ENCODE data around the gene GPR108. TPM values are rescaled to one million over a fixed set of nuclear protein-coding genes. Genes with fewer than 3 reads are reported as not detected.
A peak's percentile ranks its signal among the peaks of the same experiment; 100 is the strongest.
"Not testable (repeated sequence)": the region's sequence is repeated elsewhere in the genome, so short reads cannot be mapped to it uniquely, and the experiment has no call there.

Gene GPR108
- total RNA-seq, 2 experiments from 2014 or later: 72.1 to 75.4 TPM

GRCh38 chr19:6771648-6772027 lies 34.3 kb upstream of the GPR108 start:
- ChIA-PET CTCF (interaction anchor here (0.8 to 4.0 kb wide), 11 partner anchors 20 to 255 kb away, joined by 3 to 38 read pairs (median 6); partner anchors contain the start of gene GPR108), POLR2A (interaction anchor here (1.4 to 5.8 kb wide), 6 partner anchors 11 to 102 kb away, joined by 4 to 59 read pairs (median 5); partner anchors contain the start of gene GPR108)
- H3K36me3 Mint-ChIP-seq: peaks cover 24% of the 10 kb centered on the region
- DNase-seq, H3K9me3 Mint-ChIP-seq, H3K27me3 Mint-ChIP-seq: not testable (repeated sequence)
- H3K4me1 Mint-ChIP-seq (ENCODE audit: low read depth): peaks cover 43% of the 10 kb centered on the region
- H3K27ac Mint-ChIP-seq: peak overlapping the region; percentile 95
- intact Hi-C loops (cut with micrococcal nuclease): loop anchor here (1.0 kb wide), 2 partner anchors 30 to 91 kb away; no protein-coding TSS in a partner anchor
- H3K4me3 Mint-ChIP-seq: peak overlapping the region; percentile 96

DNA sequence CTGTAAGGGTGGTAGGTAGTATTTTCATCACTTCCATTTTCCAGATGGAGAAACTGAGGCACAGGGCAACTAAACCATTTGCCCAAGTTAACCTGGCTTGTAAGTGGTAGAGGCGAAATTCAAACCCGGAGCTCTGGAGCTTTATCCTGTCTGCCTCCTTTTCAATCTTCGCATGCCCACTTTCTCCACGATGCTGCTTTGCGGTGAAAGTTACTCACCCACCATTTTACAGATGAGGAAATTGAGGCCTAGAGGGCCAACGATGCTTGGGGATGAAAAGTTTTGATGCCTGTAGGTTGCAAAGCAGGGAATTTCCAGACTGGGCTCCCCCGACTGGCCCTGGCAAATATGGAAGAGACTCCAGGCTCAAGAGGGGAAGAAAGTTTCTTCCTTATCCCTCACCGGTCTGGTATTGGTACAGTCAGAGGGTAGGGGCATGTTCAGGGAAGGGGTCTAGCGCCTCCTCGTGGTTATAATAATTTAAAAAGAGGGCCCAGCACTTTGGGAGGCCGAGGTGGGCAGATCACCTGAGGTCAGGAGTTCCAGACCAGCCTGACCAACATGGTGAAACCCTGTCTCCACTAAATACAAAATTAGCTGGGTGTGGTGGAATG lies 31.7 kb upstream of the GPR108 start:
- Mint-ChIP-seq H3K27ac (peak overlapping the region; percentile 76), H3K27me3 (no peaks in the 10 kb centered on the region), H3K4me3 (no peak overlapping the region), H3K9me3 (no peaks in the 10 kb centered on the region), H3K4me1 (ENCODE audit: low read depth) (peaks cover 43% of the 10 kb centered on the region), H3K36me3 (peaks cover 6% of the 10 kb centered on the region)
- intact Hi-C loops (cut with micrococcal nuclease): loop anchor here (5.0 kb wide), 1 partner anchor 252 kb away; no protein-coding TSS in a partner anchor
- peak; percentile 36 for DNase-seq
- POLR2A ChIA-PET: interaction anchor here (1.7 to 1.9 kb wide), 2 partner anchors 31 to 32 kb away, joined by 6 to 14 read pairs; no protein-coding TSS in a partner anchor
- CTCF ChIA-PET: interaction anchor here (0.6 to 5.8 kb wide), 7 partner anchors 31 to 252 kb away, joined by 3 to 51 read pairs (median 4); partner anchors contain the start of gene GPR108

GRCh38 chr19:6768236-6768785 lies 30.9 kb upstream of the GPR108 start:
- Mint-ChIP-seq H3K4me3 (peak overlapping the region; percentile 85), H3K27ac (peak overlapping the region; percentile 92), H3K4me1 (ENCODE audit: low read depth) (peaks cover 39% of the 10 kb centered on the region), H3K9me3 (no peaks in the 10 kb centered on the region), H3K36me3 (peaks cover under 1% of the 10 kb centered on the region), H3K27me3 (no peaks in the 10 kb centered on the region)
- ChIA-PET POLR2A (interaction anchor here (1.2 to 1.9 kb wide), 3 partner anchors 30 to 45 kb away, joined by 5 to 14 read pairs (median 6); no protein-coding TSS in a partner anchor), CTCF (interaction anchor here (0.6 to 5.8 kb wide), 7 partner anchors 14 to 252 kb away, joined by 3 to 51 read pairs (median 4); partner anchors contain the start of gene GPR108)
- peak; percentile 38 for DNase-seq
- intact Hi-C loops (cut with micrococcal nuclease): loop anchor here (5.0 kb wide), 1 partner anchor 251 kb away; no protein-coding TSS in a partner anchor

- Mint-ChIP-seq H3K4me3 (peak within 1 kb of the TSS; percentile 85), H3K9me3 (no peaks in the 10 kb centered on the region), H3K27ac (peak within 1 kb of the TSS; percentile 92), H3K36me3 (no peaks in the 10 kb centered on the region), H3K27me3 (no peaks in the 10 kb centered on the region), H3K4me1 (ENCODE audit: low read depth) (peaks cover 39% of the 10 kb centered on the region)
- ChIA-PET CTCF (interaction anchor here (0.7 to 5.8 kb wide), 7 partner anchors 14 to 251 kb away, joined by 3 to 51 read pairs (median 5); partner anchors contain the start of gene GPR108), POLR2A (interaction anchor here (0.5 to 1.9 kb wide), 6 partner anchors 28 to 581 kb away, joined by 3 to 14 read pairs (median 4); partner anchors contain the start of gene TRIP10)
- DNase-seq: peak; percentile 97
- intact Hi-C loops (cut with micrococcal nuclease): loop anchor here (1.0 to 5.0 kb wide), 7 partner anchors 14 to 342 kb away; partner anchors contain the start of gene GPR108
Observed at GRCh38 chr19:6767357-6768235, 30.2 kb upstream of the GPR108 start, which contains the start of gene SH2D3A. Gene SH2D3A (minus strand): TSS chr19:6767435. CDS start chr19:6763748, 3,687 bp downstream.

- DNase-seq: no peak
- POLR2A ChIA-PET: interaction anchor here (1.0 kb wide), 1 partner anchor 34 kb away, joined by 4 read pairs; no protein-coding TSS in a partner anchor
- CTCF ChIA-PET: interaction anchor here (1.4 to 5.8 kb wide), 3 partner anchors 30 to 96 kb away, joined by 5 to 51 read pairs (median 33); partner anchors contain the start of gene GPR108
Observed at GRCh38 chr19:6767081-6767356, 29.6 kb upstream of the GPR108 start.

GRCh38 chr19:6766357-6767080 lies 29.1 kb upstream of the GPR108 start:
- Mint-ChIP-seq H3K27me3 (no peaks in the 10 kb centered on the region), H3K4me3 (peak overlapping the region; percentile 85), H3K36me3 (no peaks in the 10 kb centered on the region), H3K27ac (peak overlapping the region; percentile 92), H3K4me1 (ENCODE audit: low read depth) (peaks cover 31% of the 10 kb centered on the region), H3K9me3 (no peaks in the 10 kb centered on the region)
- ChIA-PET POLR2A (interaction anchor here (1.0 kb wide), 1 partner anchor 35 kb away, joined by 4 read pairs; no protein-coding TSS in a partner anchor), CTCF (interaction anchor here (1.4 to 5.8 kb wide), 3 partner anchors 29 to 97 kb away, joined by 5 to 51 read pairs (median 33); partner anchors contain the start of gene GPR108)
- DNase-seq: peak; percentile 46
- intact Hi-C loops (cut with micrococcal nuclease): loop anchor here (1.0 to 5.0 kb wide), 7 partner anchors 13 to 341 kb away; partner anchors contain the start of gene GPR108

More at GRCh38 chr19:6767081-6767356, 29.6 kb upstream of the GPR108 start:
- no peaks in the 10 kb centered on the region for H3K27me3 Mint-ChIP-seq
- peak overlapping the region; percentile 85 for H3K4me3 Mint-ChIP-seq
- peaks cover 35% of the 10 kb centered on the region for H3K4me1 Mint-ChIP-seq (ENCODE audit: low read depth)
- H3K27ac Mint-ChIP-seq: peak overlapping the region; percentile 92
- intact Hi-C loops (cut with micrococcal nuclease): loop anchor here (1.0 to 5.0 kb wide), 7 partner anchors 14 to 342 kb away; partner anchors contain the start of gene GPR108
- H3K36me3 Mint-ChIP-seq: no peaks in the 10 kb centered on the region
- H3K9me3 Mint-ChIP-seq: no peaks in the 10 kb centered on the region

GRCh38 chr19:6765738-6766356 lies 28.5 kb upstream of the GPR108 start:
- Mint-ChIP-seq H3K4me3 (peak overlapping the region; percentile 85), H3K36me3 (no peaks in the 10 kb centered on the region), H3K4me1 (ENCODE audit: low read depth) (peaks cover 31% of the 10 kb centered on the region), H3K27me3 (no peaks in the 10 kb centered on the region), H3K27ac (peak overlapping the region; percentile 92), H3K9me3 (no peaks in the 10 kb centered on the region)
- ChIA-PET POLR2A (no interaction called here), CTCF (interaction anchor here (1.4 to 5.8 kb wide), 3 partner anchors 28 to 98 kb away, joined by 5 to 51 read pairs (median 33); partner anchors contain the start of gene GPR108)
- intact Hi-C loops (cut with micrococcal nuclease): loop anchor here (2.0 to 5.0 kb wide), 2 partner anchors 47 to 249 kb away; no protein-coding TSS in a partner anchor
- peak; percentile 29 for DNase-seq

GRCh38 chr19:6762253-6762797 lies 24.9 kb upstream of the GPR108 start:
- H3K27ac Mint-ChIP-seq; H3K27me3 Mint-ChIP-seq; H3K9me3 Mint-ChIP-seq; intact Hi-C loops (cut with micrococcal nuclease); H3K4me3 Mint-ChIP-seq; POLR2A ChIA-PET; DNase-seq; CTCF ChIA-PET: not testable (repeated sequence)
- H3K36me3 Mint-ChIP-seq: peaks cover 18% of the 10 kb centered on the region
- H3K4me1 Mint-ChIP-seq (ENCODE audit: low read depth): peaks cover 22% of the 10 kb centered on the region

GRCh38 chr19:6761053-6761676 lies 23.8 kb upstream of the GPR108 start:
- POLR2A ChIA-PET: interaction anchor here (0.6 to 1.8 kb wide), 2 partner anchors 12 to 1534 kb away, joined by 3 to 7 read pairs; partner anchors contain the start of gene VAV1
- peak; percentile 47 for DNase-seq
- no peak overlapping the region for H3K4me3 Mint-ChIP-seq
- CTCF ChIA-PET: interaction anchor here (0.7 kb wide), 1 partner anchor 23 kb away, joined by 3 read pairs; no protein-coding TSS in a partner anchor
- intact Hi-C loops (cut with micrococcal nuclease): no loop called here
- no peak overlapping the region for H3K27ac Mint-ChIP-seq
- no peaks in the 10 kb centered on the region for H3K27me3 Mint-ChIP-seq
- peaks cover 18% of the 10 kb centered on the region for H3K36me3 Mint-ChIP-seq
- H3K4me1 Mint-ChIP-seq (ENCODE audit: low read depth): peaks cover 17% of the 10 kb centered on the region
- no peaks in the 10 kb centered on the region for H3K9me3 Mint-ChIP-seq

All from activated CD4-positive, alpha-beta memory T cell treated with anti-CD3 and anti-CD28 coated beads for 36 hours (primary cell).